ENCODE results near the gene CRHR1. TPM values are rescaled to one million over a fixed set of nuclear protein-coding genes. Genes with fewer than 3 reads are reported as not detected.

The CRHR1 gene
- total RNA-seq, 1 experiment from 2014 or later: 1.6 TPM

- POLR2A ChIA-PET: no interaction called here
- Mint-ChIP-seq H3K27ac (no peak overlapping the region), H3K27me3 (ENCODE audit: low read depth) (no peaks in the 10 kb centered on the region; the same call in 1 of the 2 replicates), H3K9me3 (no peaks in the 10 kb centered on the region), H3K4me1 (no peaks in the 10 kb centered on the region), H3K4me3 (no peak overlapping the region), H3K36me3 (no peaks in the 10 kb centered on the region)
- DNase-seq (ENCODE audit: low spot score) (no peak), ATAC-seq (no peak)
- CTCF ChIA-PET: interaction anchor here (0.9 to 8.4 kb wide), 6 partner anchors 9 to 178 kb away, joined by 3 to 103 read pairs (median 3); partner anchors contain the start of gene CRHR1
- TF ChIP-seq ZNF396 (CRISPR knock-in tag; IDR thresholded peaks at IDR 0.05; ENCODE audit: borderline replicate concordance) (no peak), SP1 (CRISPR knock-in tag; conservative IDR thresholded peaks at IDR 0.05) (no peak), ZNF671 (CRISPR knock-in tag; IDR thresholded peaks at IDR 0.05) (no peak), GRHL2 (CRISPR knock-in tag; IDR thresholded peaks at IDR 0.05; ENCODE audit: insufficient replicate concordance, severe bottlenecking) (no peak), ZNF232 (CRISPR knock-in tag; IDR thresholded peaks at IDR 0.05) (no peak), ZNF317 (CRISPR knock-in tag; IDR thresholded peaks at IDR 0.05; ENCODE audit: borderline replicate concordance, low read depth) (no peak), HMGXB4 (CRISPR knock-in tag; IDR thresholded peaks at IDR 0.05) (no peak), MYBL2 (CRISPR knock-in tag; IDR thresholded peaks at IDR 0.05) (no peak)
- TF ChIP-seq, protein P1, sequence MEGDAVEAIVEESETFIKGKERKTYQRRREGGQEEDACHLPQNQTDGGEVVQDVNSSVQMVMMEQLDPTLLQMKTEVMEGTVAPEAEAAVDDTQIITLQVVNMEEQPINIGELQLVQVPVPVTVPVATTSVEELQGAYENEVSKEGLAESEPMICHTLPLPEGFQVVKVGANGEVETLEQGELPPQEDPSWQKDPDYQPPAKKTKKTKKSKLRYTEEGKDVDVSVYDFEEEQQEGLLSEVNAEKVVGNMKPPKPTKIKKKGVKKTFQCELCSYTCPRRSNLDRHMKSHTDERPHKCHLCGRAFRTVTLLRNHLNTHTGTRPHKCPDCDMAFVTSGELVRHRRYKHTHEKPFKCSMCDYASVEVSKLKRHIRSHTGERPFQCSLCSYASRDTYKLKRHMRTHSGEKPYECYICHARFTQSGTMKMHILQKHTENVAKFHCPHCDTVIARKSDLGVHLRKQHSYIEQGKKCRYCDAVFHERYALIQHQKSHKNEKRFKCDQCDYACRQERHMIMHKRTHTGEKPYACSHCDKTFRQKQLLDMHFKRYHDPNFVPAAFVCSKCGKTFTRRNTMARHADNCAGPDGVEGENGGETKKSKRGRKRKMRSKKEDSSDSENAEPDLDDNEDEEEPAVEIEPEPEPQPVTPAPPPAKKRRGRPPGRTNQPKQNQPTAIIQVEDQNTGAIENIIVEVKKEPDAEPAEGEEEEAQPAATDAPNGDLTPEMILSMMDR (IDR thresholded peaks at IDR 0.05): no peak
Measured at GRCh38 chr17:45818699-45819098, 34.6 kb downstream of the CRHR1 start.

GRCh38 chr17:45819632-45820031 lies 35.5 kb downstream of the CRHR1 start:
- H3K27ac Mint-ChIP-seq: no peak overlapping the region
- H3K27me3 Mint-ChIP-seq (ENCODE audit: low read depth): no peaks in the 10 kb centered on the region; the same call in 1 of the 2 replicates
- H3K4me1 Mint-ChIP-seq: no peaks in the 10 kb centered on the region
- no peak for DNase-seq (ENCODE audit: low spot score)
- H3K36me3 Mint-ChIP-seq: no peaks in the 10 kb centered on the region
- TF ChIP-seq HMGA2 (CRISPR knock-in tag; IDR thresholded peaks at IDR 0.05): no peak
- no peak for TF ChIP-seq SP1 (CRISPR knock-in tag; conservative IDR thresholded peaks at IDR 0.05)
- no peak for TF ChIP-seq PRRX2 (CRISPR knock-in tag; IDR thresholded peaks at IDR 0.05)
- no peak for TF ChIP-seq IRF1 (CRISPR knock-in tag; IDR thresholded peaks at IDR 0.05)
- TF ChIP-seq NFATC4 (CRISPR knock-in tag; IDR thresholded peaks at IDR 0.05): no peak
- no peak for TF ChIP-seq TEAD4 (CRISPR knock-in tag; IDR thresholded peaks at IDR 0.05)
- no peak for TF ChIP-seq ZMAT4 (CRISPR knock-in tag; IDR thresholded peaks at IDR 0.05)
- no peak for TF ChIP-seq ZBTB43 (CRISPR knock-in tag; IDR thresholded peaks at IDR 0.05)
- TF ChIP-seq, protein P2, sequence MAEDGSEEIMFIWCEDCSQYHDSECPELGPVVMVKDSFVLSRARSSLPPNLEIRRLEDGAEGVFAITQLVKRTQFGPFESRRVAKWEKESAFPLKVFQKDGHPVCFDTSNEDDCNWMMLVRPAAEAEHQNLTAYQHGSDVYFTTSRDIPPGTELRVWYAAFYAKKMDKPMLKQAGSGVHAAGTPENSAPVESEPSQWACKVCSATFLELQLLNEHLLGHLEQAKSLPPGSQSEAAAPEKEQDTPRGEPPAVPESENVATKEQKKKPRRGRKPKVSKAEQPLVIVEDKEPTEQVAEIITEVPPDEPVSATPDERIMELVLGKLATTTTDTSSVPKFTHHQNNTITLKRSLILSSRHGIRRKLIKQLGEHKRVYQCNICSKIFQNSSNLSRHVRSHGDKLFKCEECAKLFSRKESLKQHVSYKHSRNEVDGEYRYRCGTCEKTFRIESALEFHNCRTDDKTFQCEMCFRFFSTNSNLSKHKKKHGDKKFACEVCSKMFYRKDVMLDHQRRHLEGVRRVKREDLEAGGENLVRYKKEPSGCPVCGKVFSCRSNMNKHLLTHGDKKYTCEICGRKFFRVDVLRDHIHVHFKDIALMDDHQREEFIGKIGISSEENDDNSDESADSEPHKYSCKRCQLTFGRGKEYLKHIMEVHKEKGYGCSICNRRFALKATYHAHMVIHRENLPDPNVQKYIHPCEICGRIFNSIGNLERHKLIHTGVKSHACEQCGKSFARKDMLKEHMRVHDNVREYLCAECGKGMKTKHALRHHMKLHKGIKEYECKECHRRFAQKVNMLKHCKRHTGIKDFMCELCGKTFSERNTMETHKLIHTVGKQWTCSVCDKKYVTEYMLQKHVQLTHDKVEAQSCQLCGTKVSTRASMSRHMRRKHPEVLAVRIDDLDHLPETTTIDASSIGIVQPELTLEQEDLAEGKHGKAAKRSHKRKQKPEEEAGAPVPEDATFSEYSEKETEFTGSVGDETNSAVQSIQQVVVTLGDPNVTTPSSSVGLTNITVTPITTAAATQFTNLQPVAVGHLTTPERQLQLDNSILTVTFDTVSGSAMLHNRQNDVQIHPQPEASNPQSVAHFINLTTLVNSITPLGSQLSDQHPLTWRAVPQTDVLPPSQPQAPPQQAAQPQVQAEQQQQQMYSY (CRISPR knock-in tag; IDR thresholded peaks at IDR 0.05): no peak
- no peak for TF ChIP-seq IRF2 (CRISPR knock-in tag; IDR thresholded peaks at IDR 0.05; ENCODE audit: borderline replicate concordance, low read depth)
- TF ChIP-seq ATF3 (CRISPR knock-in tag; conservative IDR thresholded peaks at IDR 0.05): no peak
- no peak for TF ChIP-seq ATF1 (CRISPR knock-in tag; IDR thresholded peaks at IDR 0.05)
- TF ChIP-seq ZNF219 (CRISPR knock-in tag; IDR thresholded peaks at IDR 0.05; ENCODE audit: borderline replicate concordance): no peak
- no peak for TF ChIP-seq RORB (CRISPR knock-in tag; IDR thresholded peaks at IDR 0.05)
- no peak for TF ChIP-seq NFYB (CRISPR knock-in tag; conservative IDR thresholded peaks at IDR 0.05; ENCODE audit: low read depth)
- TF ChIP-seq, protein P1 (IDR thresholded peaks at IDR 0.05): no peak
- no peak for TF ChIP-seq ZNF671 (CRISPR knock-in tag; IDR thresholded peaks at IDR 0.05)
- TF ChIP-seq ZBTB21 (CRISPR knock-in tag; IDR thresholded peaks at IDR 0.05; ENCODE audit: borderline replicate concordance): no peak
- ATAC-seq: no peak
- ChIA-PET CTCF (interaction anchor here (0.6 to 8.4 kb wide), 12 partner anchors 7 to 406 kb away, joined by 3 to 103 read pairs (median 3); partner anchors contain the start of gene CRHR1), POLR2A (no interaction called here)
- H3K9me3 Mint-ChIP-seq: no peaks in the 10 kb centered on the region
- H3K4me3 Mint-ChIP-seq: no peak overlapping the region
